ENCODE results near the gene CYP4F11.
"Not testable (repeated sequence)": the region's sequence is repeated elsewhere in the genome, so short reads cannot be mapped to it uniquely, and the experiment has no call there.

CYP4F11 gene

GRCh38 chr19:15934332-15935078, at the start of gene CYP4F11:
Gene CYP4F11 (minus strand): TSS chr19:15934529. CDS start chr19:15934408, 121 bp downstream.
- DNase-seq (ENCODE audit: low spot score): no peak

GRCh38 chr19:15979293-15979692, 45.0 kb upstream of the CYP4F11 start:
- no peak for DNase-seq (ENCODE audit: low spot score)

GRCh38 chr19:15977690-15978089, 43.4 kb upstream of the CYP4F11 start:
- no peak for DNase-seq (ENCODE audit: low spot score)

- no peak for DNase-seq (ENCODE audit: low spot score)
These were observed 42.7 kb upstream of the CYP4F11 start for GRCh38 chr19:15976836-15977689.

GRCh38 chr19:15974856-15975255, 40.5 kb upstream of the CYP4F11 start:
- DNase-seq (ENCODE audit: low spot score): no peak

GRCh38 chr19:15972043-15972442, 37.7 kb upstream of the CYP4F11 start:
- DNase-seq (ENCODE audit: low spot score): not testable (repeated sequence)

- DNase-seq (ENCODE audit: low spot score): no peak
These were observed 37.0 kb upstream of the CYP4F11 start for GRCh38 chr19:15971224-15971780.

GRCh38 chr19:15964231-15964630, 29.9 kb upstream of the CYP4F11 start:
- DNase-seq (ENCODE audit: low spot score): no peak

- no peak for DNase-seq (ENCODE audit: low spot score)
These were observed 28.0 kb upstream of the CYP4F11 start for GRCh38 chr19:15962319-15962718.

GRCh38 chr19:15954820-15955219, 20.5 kb upstream of the CYP4F11 start:
- no peak for DNase-seq (ENCODE audit: low spot score)

GRCh38 chr19:15948223-15949058, 14.1 kb upstream of the CYP4F11 start, which contains the start of gene OR10H4:
Gene OR10H4 (plus strand): TSS chr19:15949008. CDS start chr19:15949008, 0 bp downstream.
- DNase-seq (ENCODE audit: low spot score): no peak

- no peak for DNase-seq (ENCODE audit: low spot score)
These were observed 11.0 kb upstream of the CYP4F11 start for GRCh38 chr19:15945301-15945700.

GRCh38 chr19:15944401-15944800, 10.1 kb upstream of the CYP4F11 start:
- no peak for DNase-seq (ENCODE audit: low spot score)

- DNase-seq (ENCODE audit: low spot score): no peak
These were observed 3.4 kb upstream of the CYP4F11 start for GRCh38 chr19:15937771-15938170.

GRCh38 chr19:15936950-15937349, 2.6 kb upstream of the CYP4F11 start:
- DNase-seq (ENCODE audit: low spot score): no peak

- no peak for DNase-seq (ENCODE audit: low spot score)
These were observed 1.8 kb upstream of the CYP4F11 start for GRCh38 chr19:15936173-15936572.

- DNase-seq (ENCODE audit: low spot score): no peak
These were observed 906 bp upstream of the CYP4F11 start for GRCh38 chr19:15935167-15935702.

- DNase-seq (ENCODE audit: low spot score): not testable (repeated sequence)
These were observed 483 bp downstream of the CYP4F11 start for GRCh38 chr19:15933761-15934331.

GRCh38 chr19:15928321-15928720, 6.0 kb downstream of the CYP4F11 start:
- no peak for DNase-seq (ENCODE audit: low spot score)

GRCh38 chr19:15926484-15926883, 7.8 kb downstream of the CYP4F11 start:
- DNase-seq (ENCODE audit: low spot score): no peak

GRCh38 chr19:15923702-15924101, 10.6 kb downstream of the CYP4F11 start:
- no peak for DNase-seq (ENCODE audit: low spot score)

All from ecto neural progenitor cell (in vitro differentiated cells).